ENCODE data around the gene FLT3. TPM values are rescaled to one million over a fixed set of nuclear protein-coding genes. Genes with fewer than 3 reads are reported as not detected.

The FLT3 gene
- total RNA-seq, 2 donors from 2014 or later, result 0.81 to 1.1 TPM

GRCh38 chr13:28056970-28057712 is 43.2 kb downstream of the FLT3 start:
- Histone ChIP-seq H3K9me3 (no peaks in the 10 kb centered on the region), H3K36me3 (no peaks in the 10 kb centered on the region), H3K4me1 (ENCODE audit: control insufficient read depth in 1 of 2, low read depth in 2 of 2) (no peaks in the 10 kb centered on the region), H3K27ac (no peak overlapping the region), H3K4me3 (no peak overlapping the region), H3K27me3 (replicated peaks; ENCODE audit: insufficient read depth) (no peaks in the 10 kb centered on the region)
- TF ChIP-seq CTCF (IDR thresholded peaks at IDR 0.05), result no peak
- ATAC-seq (ENCODE audit: insufficient number of reproducible peaks, low FRiP score, low read depth) (no peak), DNase-seq (ENCODE audit: low spot score) (no peak)

GRCh38 chr13:28056426-28056825 is 44.0 kb downstream of the FLT3 start:
- TF ChIP-seq CTCF (IDR thresholded peaks at IDR 0.05), result no peak
- Histone ChIP-seq H3K36me3 (no peaks in the 10 kb centered on the region), H3K27me3 (replicated peaks; ENCODE audit: insufficient read depth) (no peaks in the 10 kb centered on the region), H3K27ac (no peak overlapping the region), H3K9me3 (no peaks in the 10 kb centered on the region), H3K4me3 (no peak overlapping the region), H3K4me1 (ENCODE audit: control insufficient read depth in 1 of 2, low read depth in 2 of 2) (no peaks in the 10 kb centered on the region)
- DNase-seq (ENCODE audit: low spot score) (no peak), ATAC-seq (ENCODE audit: insufficient number of reproducible peaks, low FRiP score, low read depth) (no peak)

- ATAC-seq (ENCODE audit: insufficient number of reproducible peaks, low FRiP score, low read depth), result no peak
- Histone ChIP-seq H3K36me3 (no peaks in the 10 kb centered on the region), H3K4me3 (no peak overlapping the region), H3K27me3 (replicated peaks; ENCODE audit: insufficient read depth) (no peaks in the 10 kb centered on the region), H3K9me3 (no peaks in the 10 kb centered on the region), H3K4me1 (ENCODE audit: control insufficient read depth in 1 of 2, low read depth in 2 of 2) (no peaks in the 10 kb centered on the region), H3K27ac (no peak overlapping the region)
- no peak for TF ChIP-seq CTCF (IDR thresholded peaks at IDR 0.05)
- no peak for DNase-seq (ENCODE audit: low spot score)
Observed at GRCh38 chr13:28055357-28055756, 45.0 kb downstream of the FLT3 start.

DNA sequence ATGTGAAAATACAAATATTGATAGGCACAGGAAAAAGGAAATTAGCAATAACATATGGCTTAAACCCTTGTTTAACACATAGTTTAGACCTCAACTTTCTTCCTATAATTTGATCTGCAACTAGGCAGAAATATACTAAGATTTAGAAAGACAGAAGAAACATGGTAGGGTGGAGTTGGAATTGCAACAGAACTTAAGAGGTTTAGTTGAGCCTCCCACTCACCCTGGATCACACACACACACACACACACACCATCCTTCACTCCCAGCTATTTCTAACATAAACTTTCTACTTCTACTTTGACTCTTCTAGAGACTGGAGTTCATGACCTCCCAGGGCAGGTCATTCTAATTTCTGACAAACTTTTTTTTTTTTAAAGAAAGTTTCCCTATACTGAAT is 47.4 kb downstream of the FLT3 start:
- Histone ChIP-seq H3K27ac (no peak overlapping the region), H3K9me3 (no peaks in the 10 kb centered on the region), H3K27me3 (replicated peaks; ENCODE audit: insufficient read depth) (no peaks in the 10 kb centered on the region), H3K36me3 (no peaks in the 10 kb centered on the region), H3K4me1 (ENCODE audit: control insufficient read depth in 1 of 2, low read depth in 2 of 2) (no peaks in the 10 kb centered on the region), H3K4me3 (no peak overlapping the region)
- ATAC-seq (ENCODE audit: insufficient number of reproducible peaks, low FRiP score, low read depth), result no peak
- DNase-seq (ENCODE audit: low spot score), result no peak
- no peak for TF ChIP-seq CTCF (IDR thresholded peaks at IDR 0.05)

- H3K4me1 ChIP-seq (ENCODE audit: control insufficient read depth in 1 of 2, low read depth in 2 of 2), result no peaks in the 10 kb centered on the region
- H3K36me3 ChIP-seq, result no peaks in the 10 kb centered on the region
- no peak for ATAC-seq (ENCODE audit: insufficient number of reproducible peaks, low FRiP score, low read depth)
- H3K27ac ChIP-seq, result no peak overlapping the region
- no peaks in the 10 kb centered on the region for H3K27me3 ChIP-seq (replicated peaks; ENCODE audit: insufficient read depth)
- H3K4me3 ChIP-seq, result no peak overlapping the region
- no peaks in the 10 kb centered on the region for H3K9me3 ChIP-seq
- TF ChIP-seq CTCF (IDR thresholded peaks at IDR 0.05), result no peak
- DNase-seq (ENCODE audit: low spot score), result no peak
Observed at GRCh38 chr13:28049880-28050875, 50.2 kb downstream of the FLT3 start.
